Karpas-422 (cell line): ENCODE measurements around the gene C6orf58. TPM values are rescaled to one million over a fixed set of nuclear protein-coding genes. Genes with fewer than 3 reads are reported as not detected.

Source experiments
- DNase-seq: peaks from one replicate; pipeline ENCODE4 v3.0.0-alpha.2; 2015
- H2AFZ ChIP-seq: fragments of 200-600 bp; sonication (generic); 2 replicates; pipeline ENCODE4 v1.6.1; 2014; ENCODE audit warnings: antibody characterized with exemption, low read length, mixed read lengths
- H3K27ac ChIP-seq: fragments of 200-600 bp; sonication (generic); 2 replicates; pipeline ENCODE4 v1.5.1; 2014; ENCODE audit warnings: mild to moderate bottlenecking, low read length, moderate library complexity
- H3K27me3 ChIP-seq: fragments of 200-600 bp; sonication (generic); 2 replicates; pipeline ENCODE4 v1.6.1; 2014; ENCODE audit warnings: low read length, mixed read lengths
- H3K36me3 ChIP-seq: fragments of 200-600 bp; sonication (generic); 2 replicates; pipeline ENCODE4 v1.6.1; 2014; ENCODE audit warnings: low read length, mixed read lengths; ENCODE audit not compliant: insufficient read depth
- H3K4me1 ChIP-seq: fragments of 200-600 bp; sonication (generic); 2 replicates; pipeline ENCODE4 v1.6.1; 2014; ENCODE audit warnings: mild to moderate bottlenecking, low read length, mixed read lengths
- H3K4me2 ChIP-seq: fragments of 200-600 bp; sonication (generic); 2 replicates; pipeline ENCODE4 v1.6.1; 2014; ENCODE audit warnings: low read length, low read depth, mild to moderate bottlenecking; ENCODE audit not compliant: poor library complexity, severe bottlenecking
- H3K4me3 ChIP-seq: fragments of 200-600 bp; sonication (generic); 2 replicates; pipeline ENCODE4 v1.5.1; 2014; ENCODE audit warnings: mild to moderate bottlenecking, antibody characterized with exemption, low read length, mixed read lengths
- H3K79me2 ChIP-seq: fragments of 200-600 bp; sonication (generic); 2 replicates; pipeline ENCODE4 v1.6.1; 2014; ENCODE audit warnings: mild to moderate bottlenecking, low read length, mixed read lengths
- H3K9ac ChIP-seq: fragments of 200-600 bp; sonication (generic); 2 replicates; pipeline ENCODE4 v1.6.0; 2014; ENCODE audit warnings: low read length
- H3K9me2 ChIP-seq: fragments of 200-600 bp; sonication (generic), shearing (Covaris generic); replicated peaks from 2 replicates; pipeline ENCODE4 v1.6.0; 2014; ENCODE audit warnings: mild to moderate bottlenecking, low read length, moderate library complexity; ENCODE audit not compliant: insufficient read depth
- H3K9me3 ChIP-seq: fragments of 300-700, 200-600 bp; sonication (generic); 2 replicates; pipeline ENCODE4 v1.6.1; 2014; ENCODE audit warnings: low read length, mixed read lengths
- H4K20me1 ChIP-seq: fragments of 200-600 bp; sonication (generic); 2 replicates; pipeline ENCODE4 v1.6.1; 2014; ENCODE audit warnings: mild to moderate bottlenecking, antibody characterized with exemption, low read length, low read depth; ENCODE audit not compliant: insufficient read depth
- total RNA-seq: library from RNA; depleted of rRNA; stranded (reverse); fragments of >200 nt; shearing (Covaris generic); gene quantifications from 2 replicates; pipeline ENCODE4 v1.2.3, GENCODE V29; 2014; ENCODE audit warnings: low replicate concordance

Gene C6orf58
- total RNA-seq, 1 experiment from 2014 or later: not detected

GRCh38 chr6:127581576-127581975 is 4.6 kb downstream of the C6orf58 start:
- H3K27me3 ChIP-seq: no peaks in the 10 kb centered on the region
- no peaks in the 10 kb centered on the region for H4K20me1 ChIP-seq
- no peaks in the 10 kb centered on the region for H3K4me1 ChIP-seq
- H2AFZ ChIP-seq: no peak overlapping the region
- no peaks in the 10 kb centered on the region for H3K36me3 ChIP-seq
- H3K27ac ChIP-seq: no peak overlapping the region
- no peaks in the 10 kb centered on the region for H3K9me2 ChIP-seq
- H3K79me2 ChIP-seq: no peaks in the 10 kb centered on the region
- no peak overlapping the region for H3K9ac ChIP-seq
- no peak for DNase-seq
- H3K4me2 ChIP-seq: no peak overlapping the region
- no peaks in the 10 kb centered on the region for H3K9me3 ChIP-seq
- H3K4me3 ChIP-seq: no peak overlapping the region

GRCh38 chr6:127582777-127583462 is 5.9 kb downstream of the C6orf58 start:
- no peak overlapping the region for H2AFZ ChIP-seq
- H3K27me3 ChIP-seq: no peaks in the 10 kb centered on the region
- no peaks in the 10 kb centered on the region for H4K20me1 ChIP-seq
- H3K36me3 ChIP-seq: no peaks in the 10 kb centered on the region
- no peak for DNase-seq
- no peaks in the 10 kb centered on the region for H3K9me3 ChIP-seq
- no peak overlapping the region for H3K4me3 ChIP-seq
- no peak overlapping the region for H3K4me2 ChIP-seq
- no peaks in the 10 kb centered on the region for H3K9me2 ChIP-seq
- H3K4me1 ChIP-seq: no peaks in the 10 kb centered on the region
- H3K79me2 ChIP-seq: no peaks in the 10 kb centered on the region
- H3K27ac ChIP-seq: no peak overlapping the region
- H3K9ac ChIP-seq: no peak overlapping the region

- Histone ChIP-seq H3K27ac (no peak overlapping the region), H3K9me2 (no peaks in the 10 kb centered on the region), H3K36me3 (no peaks in the 10 kb centered on the region), H3K79me2 (no peaks in the 10 kb centered on the region), H3K9me3 (no peaks in the 10 kb centered on the region), H4K20me1 (no peaks in the 10 kb centered on the region), H2AFZ (no peak overlapping the region), H3K27me3 (no peaks in the 10 kb centered on the region), H3K9ac (no peak overlapping the region), H3K4me1 (no peaks in the 10 kb centered on the region), H3K4me3 (no peak overlapping the region), H3K4me2 (no peak overlapping the region)
- no peak for DNase-seq
These were observed 8.1 kb downstream of the C6orf58 start for GRCh38 chr6:127585123-127585522.

- Histone ChIP-seq H3K27me3 (no peaks in the 10 kb centered on the region), H3K9me3 (no peaks in the 10 kb centered on the region), H3K4me2 (no peak overlapping the region), H3K9ac (no peak overlapping the region), H3K27ac (no peak overlapping the region), H3K4me3 (no peak overlapping the region), H3K9me2 (no peaks in the 10 kb centered on the region), H3K36me3 (no peaks in the 10 kb centered on the region), H3K79me2 (no peaks in the 10 kb centered on the region), H4K20me1 (no peaks in the 10 kb centered on the region), H3K4me1 (no peaks in the 10 kb centered on the region), H2AFZ (no peak overlapping the region)
- DNase-seq: no peak
These were observed 9.4 kb downstream of the C6orf58 start for GRCh38 chr6:127586372-127586771.

GRCh38 chr6:127587875-127588274 is 10.9 kb downstream of the C6orf58 start:
- H4K20me1 ChIP-seq: no peaks in the 10 kb centered on the region
- no peak for DNase-seq
- H3K9me2 ChIP-seq: no peaks in the 10 kb centered on the region
- H3K36me3 ChIP-seq: no peaks in the 10 kb centered on the region
- no peaks in the 10 kb centered on the region for H3K79me2 ChIP-seq
- no peak overlapping the region for H2AFZ ChIP-seq
- no peaks in the 10 kb centered on the region for H3K9me3 ChIP-seq
- H3K4me3 ChIP-seq: no peak overlapping the region
- no peak overlapping the region for H3K9ac ChIP-seq
- no peak overlapping the region for H3K4me2 ChIP-seq
- no peaks in the 10 kb centered on the region for H3K27me3 ChIP-seq
- no peak overlapping the region for H3K27ac ChIP-seq
- no peaks in the 10 kb centered on the region for H3K4me1 ChIP-seq

GRCh38 chr6:127589135-127589534 is 12.2 kb downstream of the C6orf58 start:
- no peaks in the 10 kb centered on the region for H3K27me3 ChIP-seq
- no peaks in the 10 kb centered on the region for H3K9me2 ChIP-seq
- DNase-seq: no peak
- no peaks in the 10 kb centered on the region for H3K36me3 ChIP-seq
- no peak overlapping the region for H3K4me2 ChIP-seq
- H2AFZ ChIP-seq: no peak overlapping the region
- no peak overlapping the region for H3K4me3 ChIP-seq
- no peak overlapping the region for H3K9ac ChIP-seq
- no peak overlapping the region for H3K27ac ChIP-seq
- H4K20me1 ChIP-seq: no peaks in the 10 kb centered on the region
- no peaks in the 10 kb centered on the region for H3K9me3 ChIP-seq
- no peaks in the 10 kb centered on the region for H3K79me2 ChIP-seq
- H3K4me1 ChIP-seq: no peaks in the 10 kb centered on the region

GRCh38 chr6:127590344-127590743 is 13.4 kb downstream of the C6orf58 start:
- no peak for DNase-seq
- Histone ChIP-seq H3K4me1 (no peaks in the 10 kb centered on the region), H3K79me2 (no peaks in the 10 kb centered on the region), H3K27ac (no peak overlapping the region), H3K27me3 (no peaks in the 10 kb centered on the region), H3K4me3 (no peak overlapping the region), H3K4me2 (no peak overlapping the region), H3K36me3 (no peaks in the 10 kb centered on the region), H3K9ac (no peak overlapping the region), H3K9me2 (no peaks in the 10 kb centered on the region), H2AFZ (no peak overlapping the region), H3K9me3 (no peaks in the 10 kb centered on the region), H4K20me1 (no peaks in the 10 kb centered on the region)

- Histone ChIP-seq H3K27ac (no peak overlapping the region), H3K79me2 (no peaks in the 10 kb centered on the region), H3K4me2 (no peak overlapping the region), H2AFZ (no peak overlapping the region), H3K9ac (no peak overlapping the region), H3K4me3 (no peak overlapping the region), H3K4me1 (no peaks in the 10 kb centered on the region), H3K9me3 (no peaks in the 10 kb centered on the region), H3K9me2 (no peaks in the 10 kb centered on the region), H3K36me3 (no peaks in the 10 kb centered on the region), H3K27me3 (no peaks in the 10 kb centered on the region), H4K20me1 (no peaks in the 10 kb centered on the region)
- DNase-seq: no peak
These were observed 16.0 kb downstream of the C6orf58 start for GRCh38 chr6:127592964-127593363.
